AG04450 (cell line): Measurements from ENCODE around the gene SLC5A10. TPM values are rescaled to one million over a fixed set of nuclear protein-coding genes. Genes with fewer than 3 reads are reported as not detected.

Experiments used
- CTCF ChIA-PET: fragments of 300-600, 350-600 bp; formaldehyde crosslinking; extraction: SDS; loops from one replicate; lab custom pipeline; 2022; ENCODE audit warnings: antibody characterized with exemption, inconsistent platforms; lab: Charles Lee
- POLR2A ChIA-PET: fragments of 350-600 bp; formaldehyde crosslinking; extraction: SDS; loops from one replicate; lab custom pipeline; 2021; ENCODE audit warnings: antibody characterized with exemption, inconsistent platforms; lab: Yijun Ruan, JAX
- DNase-seq: peaks from one replicate; pipeline ENCODE4 v3.0.0-alpha.2; 2011; ENCODE audit warnings: low read depth, low spot score
- H3K27ac ChIP-seq: one replicate; pipeline ENCODE4 v1.5.1; 2012; ENCODE audit warnings: low read depth, low read length, control low read depth
- H3K27me3 ChIP-seq: one replicate; pipeline ENCODE4 v1.6.0; 2012; ENCODE audit warnings: low read length; ENCODE audit not compliant: control insufficient read depth, insufficient read depth
- H3K4me3 ChIP-seq: 2 replicates; pipeline ENCODE4 v1.5.1; 2011; ENCODE audit warnings: mild to moderate bottlenecking, low read depth, low read length, control low read depth
- H3K9me3 ChIP-seq: 2 replicates; pipeline ENCODE4 v1.5.1; 2012; ENCODE audit warnings: low read length; ENCODE audit not compliant: control insufficient read depth, insufficient read depth
- polyA minus RNA-seq: library from RNA; depleted of rRNA, polyadenylated mRNA; stranded (reverse); fragments of >200 nt; gene quantifications from 2 replicates; pipeline ENCODE4 v1.2.3, GENCODE V29; 2011; rRNA and poly(A)+ RNA removed
- polyA plus RNA-seq: library from polyadenylated mRNA; depleted of rRNA; stranded (reverse); fragments of >200 nt; gene quantifications from 2 replicates; pipeline ENCODE4 v1.2.3, GENCODE V29; 2011; rRNA removed
- TF ChIP-seq, protein P1 (sequence below): IDR thresholded peaks from 2 replicates; pipeline ENCODE4 v1.5.1; 2011; ENCODE audit warnings: low read depth, low read length, control low read depth, inconsistent platforms

Gene SLC5A10
- not detected in 2 replicates for polyA plus RNA-seq
- polyA minus RNA-seq, result 0.05 TPM in 1 of 2 replicates, not detected in the other

GRCh38 chr17:18951941-18952842, at the start of gene SLC5A10:
Gene SLC5A10 (plus strand): TSS chr17:18952165. CDS start chr17:18952206, 41 bp downstream.
- no peak for DNase-seq
- Histone ChIP-seq H3K9me3 (no peaks in the 10 kb centered on the region), H3K4me3 (no peak within 1 kb of the TSS), H3K27me3 (peaks cover 22% of the 10 kb centered on the region), H3K27ac (no peak within 1 kb of the TSS)
- ChIA-PET POLR2A (no interaction called here), CTCF (interaction anchor here (1.1 kb wide), 1 partner anchor 9 kb away, joined by 6 read pairs; no protein-coding TSS in a partner anchor)
- TF ChIP-seq, protein P1, sequence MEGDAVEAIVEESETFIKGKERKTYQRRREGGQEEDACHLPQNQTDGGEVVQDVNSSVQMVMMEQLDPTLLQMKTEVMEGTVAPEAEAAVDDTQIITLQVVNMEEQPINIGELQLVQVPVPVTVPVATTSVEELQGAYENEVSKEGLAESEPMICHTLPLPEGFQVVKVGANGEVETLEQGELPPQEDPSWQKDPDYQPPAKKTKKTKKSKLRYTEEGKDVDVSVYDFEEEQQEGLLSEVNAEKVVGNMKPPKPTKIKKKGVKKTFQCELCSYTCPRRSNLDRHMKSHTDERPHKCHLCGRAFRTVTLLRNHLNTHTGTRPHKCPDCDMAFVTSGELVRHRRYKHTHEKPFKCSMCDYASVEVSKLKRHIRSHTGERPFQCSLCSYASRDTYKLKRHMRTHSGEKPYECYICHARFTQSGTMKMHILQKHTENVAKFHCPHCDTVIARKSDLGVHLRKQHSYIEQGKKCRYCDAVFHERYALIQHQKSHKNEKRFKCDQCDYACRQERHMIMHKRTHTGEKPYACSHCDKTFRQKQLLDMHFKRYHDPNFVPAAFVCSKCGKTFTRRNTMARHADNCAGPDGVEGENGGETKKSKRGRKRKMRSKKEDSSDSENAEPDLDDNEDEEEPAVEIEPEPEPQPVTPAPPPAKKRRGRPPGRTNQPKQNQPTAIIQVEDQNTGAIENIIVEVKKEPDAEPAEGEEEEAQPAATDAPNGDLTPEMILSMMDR, result peak; percentile 37; the same call in 1 of the 2 replicates

DNA sequence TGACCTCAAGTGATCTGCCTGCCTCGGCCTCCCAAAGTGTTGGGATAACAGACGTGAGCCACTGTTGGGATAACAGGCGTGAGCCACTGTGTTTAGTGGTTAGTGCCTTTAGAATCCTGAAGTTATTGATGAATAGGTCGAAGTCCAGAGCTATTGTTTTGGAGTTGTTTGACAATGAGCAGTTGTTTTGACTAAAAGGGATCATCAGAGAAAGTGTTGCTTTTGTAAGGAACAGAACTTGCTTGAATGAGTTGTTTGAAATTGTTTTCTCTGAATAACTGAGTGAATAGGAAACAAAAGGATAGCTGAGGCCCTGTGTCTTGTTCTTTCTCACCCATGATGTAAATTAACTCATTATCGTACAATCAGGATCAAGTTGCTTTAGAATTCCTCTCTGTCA, 47.5 kb upstream of the SLC5A10 start:
- no peaks in the 10 kb centered on the region for H3K9me3 ChIP-seq
- no peak overlapping the region for H3K4me3 ChIP-seq
- no peak for DNase-seq
- H3K27ac ChIP-seq, result no peak overlapping the region
- H3K27me3 ChIP-seq, result no peaks in the 10 kb centered on the region
- POLR2A ChIA-PET, result no interaction called here
- TF ChIP-seq, protein P1, result no peak
- CTCF ChIA-PET, result no interaction called here

GRCh38 chr17:18905226-18905625, 46.7 kb upstream of the SLC5A10 start:
- no peaks in the 10 kb centered on the region for H3K9me3 ChIP-seq
- H3K27ac ChIP-seq, result no peak overlapping the region
- H3K4me3 ChIP-seq, result no peak overlapping the region
- TF ChIP-seq, protein P1, result no peak
- no peaks in the 10 kb centered on the region for H3K27me3 ChIP-seq
- no peak for DNase-seq
- POLR2A ChIA-PET, result no interaction called here
- CTCF ChIA-PET, result no interaction called here

GRCh38 chr17:18910326-18910725, 41.6 kb upstream of the SLC5A10 start:
- TF ChIP-seq, protein P1, result no peak
- H3K4me3 ChIP-seq, result no peak overlapping the region
- no peak for DNase-seq
- CTCF ChIA-PET, result no interaction called here
- POLR2A ChIA-PET, result no interaction called here
- no peaks in the 10 kb centered on the region for H3K27me3 ChIP-seq
- no peak overlapping the region for H3K27ac ChIP-seq
- no peaks in the 10 kb centered on the region for H3K9me3 ChIP-seq

DNA sequence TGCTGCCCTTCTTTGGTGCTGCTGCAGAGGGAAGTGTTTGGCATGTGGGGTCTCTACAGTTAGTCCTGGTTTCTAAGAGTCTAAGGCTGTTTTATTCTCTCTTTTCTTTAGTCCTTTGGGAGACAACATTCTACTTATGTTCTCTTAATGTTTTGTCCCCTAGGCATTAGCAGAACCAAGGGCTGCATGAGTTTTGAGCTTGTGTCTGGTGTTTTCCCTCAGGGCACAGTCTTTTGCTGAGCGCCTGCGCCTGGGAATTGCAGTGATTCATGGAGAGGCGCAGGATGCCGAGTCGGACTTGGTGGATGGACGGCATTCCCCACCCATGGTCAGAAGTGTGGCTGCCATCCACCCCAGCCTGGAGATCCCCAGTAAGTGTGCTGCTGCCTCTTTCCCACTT, 41.1 kb upstream of the SLC5A10 start:
- TF ChIP-seq, protein P1, result no peak
- no peaks in the 10 kb centered on the region for H3K9me3 ChIP-seq
- no peak for DNase-seq
- H3K27ac ChIP-seq, result no peak overlapping the region
- CTCF ChIA-PET, result no interaction called here
- H3K4me3 ChIP-seq, result no peak overlapping the region
- H3K27me3 ChIP-seq, result no peaks in the 10 kb centered on the region
- POLR2A ChIA-PET, result no interaction called here
